ENCODE data around the gene ALDH1B1. TPM values are rescaled to one million over a fixed set of nuclear protein-coding genes. Genes with fewer than 3 reads are reported as not detected.

Gene ALDH1B1
- total RNA-seq, 4 donors from 2014 or later: 24.9 to 77.2 (median 27.3) TPM

- DNase-seq: no peak
- H3K27ac ChIP-seq: peak overlapping the region; percentile 67 to 89 (median 82)
- in situ Hi-C loops (cut with MboI; ENCODE audit: low pct_ligation_motif_present in 1 of 4, low pct_unique_long_range_greater_than_20kb in 1 of 4, low sequenced_read_pairs in 3 of 4) (no loop called here), intact Hi-C loops (cut with DNase I; ENCODE audit: low total_unique reads) (no loop called here)
- H3K36me3 ChIP-seq: no peaks in the 10 kb centered on the region
- 0 to 51% methylated on average over 1 to 7 of the region's 7 CpGs for WGBS, 2 donors (ENCODE audit: low coverage in 1 of 2)
- H3K4me3 ChIP-seq: no peak overlapping the region
- no peaks in the 10 kb centered on the region for H3K9me3 ChIP-seq
- no peak for TF ChIP-seq EP300 (IDR thresholded peaks at IDR 0.05; ENCODE audit: low read depth)
- TF ChIP-seq POLR2AphosphoS5 (IDR thresholded peaks at IDR 0.05): peak; percentile 16 to 32 (median 29)
- TF ChIP-seq, protein P1, sequence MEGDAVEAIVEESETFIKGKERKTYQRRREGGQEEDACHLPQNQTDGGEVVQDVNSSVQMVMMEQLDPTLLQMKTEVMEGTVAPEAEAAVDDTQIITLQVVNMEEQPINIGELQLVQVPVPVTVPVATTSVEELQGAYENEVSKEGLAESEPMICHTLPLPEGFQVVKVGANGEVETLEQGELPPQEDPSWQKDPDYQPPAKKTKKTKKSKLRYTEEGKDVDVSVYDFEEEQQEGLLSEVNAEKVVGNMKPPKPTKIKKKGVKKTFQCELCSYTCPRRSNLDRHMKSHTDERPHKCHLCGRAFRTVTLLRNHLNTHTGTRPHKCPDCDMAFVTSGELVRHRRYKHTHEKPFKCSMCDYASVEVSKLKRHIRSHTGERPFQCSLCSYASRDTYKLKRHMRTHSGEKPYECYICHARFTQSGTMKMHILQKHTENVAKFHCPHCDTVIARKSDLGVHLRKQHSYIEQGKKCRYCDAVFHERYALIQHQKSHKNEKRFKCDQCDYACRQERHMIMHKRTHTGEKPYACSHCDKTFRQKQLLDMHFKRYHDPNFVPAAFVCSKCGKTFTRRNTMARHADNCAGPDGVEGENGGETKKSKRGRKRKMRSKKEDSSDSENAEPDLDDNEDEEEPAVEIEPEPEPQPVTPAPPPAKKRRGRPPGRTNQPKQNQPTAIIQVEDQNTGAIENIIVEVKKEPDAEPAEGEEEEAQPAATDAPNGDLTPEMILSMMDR (IDR thresholded peaks at IDR 0.05): no peak
- no peak for TF ChIP-seq POLR2A (IDR thresholded peaks at IDR 0.05)
- no peaks in the 10 kb centered on the region for H3K27me3 ChIP-seq
- peaks cover 3 to 51% (median 20%) of the 10 kb centered on the region in 4 donors for H3K4me1 ChIP-seq
Observed at GRCh38 chr9:38388283-38389223, 3.9 kb upstream of the ALDH1B1 start.

DNA sequence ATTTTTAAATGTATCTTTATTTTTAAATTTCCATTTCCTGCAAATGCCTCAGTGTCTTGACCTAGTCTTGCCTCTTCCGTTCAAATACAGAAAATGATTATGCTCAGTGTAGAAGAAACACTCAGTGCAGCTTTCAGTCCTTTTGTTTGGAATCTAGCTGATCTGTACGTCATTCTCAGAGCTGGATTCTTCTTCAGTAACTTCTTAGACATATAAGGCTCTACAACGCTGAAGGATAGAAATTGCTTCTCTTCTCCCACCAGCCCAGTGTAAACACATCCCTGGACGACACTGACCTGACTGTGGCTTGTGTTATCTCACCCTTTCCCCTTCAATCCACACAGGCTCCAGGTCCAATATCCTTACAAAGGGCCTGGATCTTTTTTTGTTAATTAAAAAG lies 3.2 kb upstream of the ALDH1B1 start:
- no peak overlapping the region for H3K4me3 ChIP-seq
- peak overlapping the region; percentile 67 to 89 (median 82) for H3K27ac ChIP-seq
- H3K27me3 ChIP-seq: no peaks in the 10 kb centered on the region
- no peaks in the 10 kb centered on the region for H3K9me3 ChIP-seq
- intact Hi-C loops (cut with DNase I; ENCODE audit: low total_unique reads) (no loop called here), in situ Hi-C loops (cut with MboI; ENCODE audit: low pct_ligation_motif_present in 1 of 4, low pct_unique_long_range_greater_than_20kb in 1 of 4, low sequenced_read_pairs in 3 of 4) (no loop called here)
- TF ChIP-seq POLR2A (IDR thresholded peaks at IDR 0.05): no peak
- TF ChIP-seq, protein P1 (IDR thresholded peaks at IDR 0.05): no peak
- peak in 2 of 3 donors; percentile 4 to 33 for TF ChIP-seq POLR2AphosphoS5 (IDR thresholded peaks at IDR 0.05)
- TF ChIP-seq EP300 (IDR thresholded peaks at IDR 0.05; ENCODE audit: low read depth): peak; percentile 79
- 36 to 43% methylated on average over 3 to 4 of the region's 4 CpGs for WGBS, 2 donors (ENCODE audit: low coverage in 1 of 2)
- DNase-seq: no peak
- no peaks in the 10 kb centered on the region for H3K36me3 ChIP-seq
- H3K4me1 ChIP-seq: peaks cover 8 to 59% (median 23%) of the 10 kb centered on the region in 4 donors

DNA sequence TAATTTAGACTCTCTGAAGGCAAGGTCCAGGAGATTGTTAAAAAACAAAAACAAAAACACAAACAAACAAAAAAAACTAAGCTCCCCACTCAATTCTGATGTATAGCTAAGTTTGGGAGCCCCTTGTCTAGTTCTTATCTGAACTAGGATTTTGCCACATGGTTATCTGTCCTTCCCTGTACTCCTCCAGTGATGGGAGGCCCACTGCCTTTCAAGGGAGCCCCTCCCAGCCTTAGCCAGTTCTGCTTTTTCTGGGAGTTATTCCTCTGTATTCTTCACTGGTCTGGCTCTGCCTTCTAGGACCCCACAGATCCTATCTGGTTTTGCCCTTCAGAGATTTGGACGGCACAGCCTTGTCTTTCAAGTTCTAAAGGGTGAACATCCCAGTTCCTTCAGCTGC lies 2.1 kb upstream of the ALDH1B1 start:
- DNase-seq: no peak
- in situ Hi-C loops (cut with MboI; ENCODE audit: low pct_ligation_motif_present in 1 of 4, low pct_unique_long_range_greater_than_20kb in 1 of 4, low sequenced_read_pairs in 3 of 4): no loop called here

GRCh38 chr9:38390851-38391250 lies 1.7 kb upstream of the ALDH1B1 start:
- Histone ChIP-seq H3K4me3 (no peak overlapping the region), H3K27ac (peak overlapping the region; percentile 67 to 89 (median 82)), H3K9me3 (no peaks in the 10 kb centered on the region), H3K36me3 (no peaks in the 10 kb centered on the region), H3K27me3 (no peaks in the 10 kb centered on the region), H3K4me1 (peaks cover 15 to 63% (median 23%) of the 10 kb centered on the region in 4 donors)
- no peak for TF ChIP-seq EP300 (IDR thresholded peaks at IDR 0.05; ENCODE audit: low read depth)
- no peak for TF ChIP-seq POLR2A (IDR thresholded peaks at IDR 0.05)
- TF ChIP-seq, protein P1 (IDR thresholded peaks at IDR 0.05): no peak
- DNase-seq: no peak
- in situ Hi-C loops (cut with MboI; ENCODE audit: low pct_ligation_motif_present in 1 of 4, low pct_unique_long_range_greater_than_20kb in 1 of 4, low sequenced_read_pairs in 3 of 4) (no loop called here), intact Hi-C loops (cut with DNase I; ENCODE audit: low total_unique reads) (loop anchor here (10.0 kb wide), 1 partner anchor 316 kb away; no protein-coding TSS in a partner anchor)
- WGBS, 2 donors (ENCODE audit: low coverage in 1 of 2): 38 to 58% methylated on average over 3 to 5 of the region's 5 CpGs

More for the DNA sequence above, 2.1 kb upstream of the ALDH1B1 start:
- no peaks in the 10 kb centered on the region for H3K27me3 ChIP-seq
- TF ChIP-seq EP300 (IDR thresholded peaks at IDR 0.05; ENCODE audit: low read depth): no peak
- no peak for TF ChIP-seq POLR2A (IDR thresholded peaks at IDR 0.05)
- no peak for TF ChIP-seq POLR2AphosphoS5 (IDR thresholded peaks at IDR 0.05)
- TF ChIP-seq, protein P1 (IDR thresholded peaks at IDR 0.05): no peak
- H3K4me1 ChIP-seq: peaks cover 15 to 65% (median 25%) of the 10 kb centered on the region in 4 donors
- intact Hi-C loops (cut with DNase I; ENCODE audit: low total_unique reads): loop anchor here (10.0 kb wide), 1 partner anchor 316 kb away; no protein-coding TSS in a partner anchor
- H3K9me3 ChIP-seq: no peaks in the 10 kb centered on the region
- peak overlapping the region; percentile 67 to 89 (median 82) for H3K27ac ChIP-seq
- 79% methylated on average over 1 of the region's 1 CpG; no CpG with 5 or more reads in 1 of the 2 donors for WGBS, 2 donors (ENCODE audit: low coverage in 1 of 2)
- no peaks in the 10 kb centered on the region for H3K36me3 ChIP-seq
- no peak overlapping the region for H3K4me3 ChIP-seq
